Medulla oblongata (tissue), 1 donor: ENCODE results near the gene CBFA2T3.

Experiments
- DNase-seq: peaks from one replicate; pipeline ENCODE4 v3.0.0-alpha.2; 2015; ENCODE audit errors: extremely low spot score

CBFA2T3 gene

DNA sequence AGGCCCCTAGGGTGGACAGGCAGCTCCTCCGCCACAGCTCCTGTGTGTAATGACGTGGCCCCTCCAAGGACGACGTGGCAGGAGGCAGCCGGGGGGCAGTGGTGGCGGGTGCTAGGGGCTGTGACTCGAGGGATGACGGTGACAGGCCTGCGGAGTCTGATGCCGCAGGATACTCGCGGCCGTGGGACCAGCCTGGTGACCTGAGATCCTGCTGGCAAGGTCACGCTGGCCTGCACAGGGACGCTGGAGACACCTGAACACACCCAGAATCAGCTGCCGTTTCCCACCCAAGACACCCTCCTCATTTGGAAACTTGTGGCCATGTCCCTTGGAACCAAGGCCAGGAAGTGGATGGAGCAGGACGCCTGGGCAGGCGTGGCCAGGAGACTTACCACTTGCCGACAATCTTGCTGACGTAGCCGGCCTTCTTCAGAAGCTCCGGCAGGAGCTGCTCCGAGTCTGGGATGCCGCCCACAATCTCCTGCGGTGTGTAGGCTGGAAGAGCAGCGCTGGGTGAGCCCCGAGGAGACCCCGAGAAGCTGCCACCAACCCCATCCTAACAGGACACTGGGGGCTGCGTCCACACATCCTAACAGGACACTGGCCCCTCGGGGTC, 136.3 kb downstream of the CBFA2T3 start:
- DNase-seq: no peak

- DNase-seq: no peak
Observed at GRCh38 chr16:88839745-88840599, 137.0 kb downstream of the CBFA2T3 start.

DNA sequence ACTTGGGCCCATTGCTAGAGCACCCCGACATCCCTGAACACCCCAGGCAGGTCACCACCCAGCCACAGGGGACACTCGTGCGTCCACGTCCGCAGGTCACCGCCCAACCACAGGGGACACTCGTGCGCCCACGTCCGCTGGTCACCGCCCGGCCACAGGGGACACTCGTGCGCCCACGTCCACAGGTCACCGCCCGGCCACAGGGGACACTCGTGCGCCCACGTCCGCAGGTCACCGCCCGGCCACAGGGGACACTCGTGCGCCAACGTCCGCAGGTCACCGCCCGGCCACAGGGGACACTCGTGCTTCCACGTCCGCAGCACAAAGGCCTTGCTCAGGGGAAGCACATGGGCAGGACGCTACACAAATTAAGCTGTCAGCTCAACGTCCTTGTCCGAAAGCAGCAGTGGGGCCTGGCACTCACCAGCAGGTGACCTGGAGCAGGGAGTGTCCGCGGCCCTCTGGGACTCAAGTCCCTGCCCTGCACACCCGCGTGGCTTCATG, 137.9 kb downstream of the CBFA2T3 start:
- DNase-seq: no peak

- no peak for DNase-seq
Observed at GRCh38 chr16:88838566-88838965, 138.4 kb downstream of the CBFA2T3 start.

GRCh38 chr16:88837806-88838205, 139.2 kb downstream of the CBFA2T3 start:
- DNase-seq: no peak

DNA sequence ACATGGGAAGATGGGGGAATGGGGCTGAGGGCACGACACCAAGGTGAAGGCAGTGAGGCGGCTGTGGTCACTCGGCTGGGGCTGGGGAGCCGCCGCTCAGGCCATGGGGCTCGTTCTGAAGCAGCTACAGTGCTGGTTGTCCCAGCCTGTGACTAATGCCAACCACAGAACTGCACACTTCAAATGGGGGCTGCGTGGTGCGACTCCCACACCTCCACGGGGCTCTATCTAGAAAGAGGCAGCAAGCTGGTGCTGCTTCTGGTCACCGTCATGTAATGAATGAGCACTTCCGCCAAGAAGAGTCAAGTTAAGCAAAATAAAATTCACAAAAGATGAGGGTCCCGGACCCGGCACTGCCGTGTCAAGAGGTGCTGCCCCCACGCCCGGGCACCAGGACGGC, 140.2 kb downstream of the CBFA2T3 start:
- no peak for DNase-seq

- DNase-seq: no peak
Observed at GRCh38 chr16:88835818-88836217, 141.2 kb downstream of the CBFA2T3 start.

DNA sequence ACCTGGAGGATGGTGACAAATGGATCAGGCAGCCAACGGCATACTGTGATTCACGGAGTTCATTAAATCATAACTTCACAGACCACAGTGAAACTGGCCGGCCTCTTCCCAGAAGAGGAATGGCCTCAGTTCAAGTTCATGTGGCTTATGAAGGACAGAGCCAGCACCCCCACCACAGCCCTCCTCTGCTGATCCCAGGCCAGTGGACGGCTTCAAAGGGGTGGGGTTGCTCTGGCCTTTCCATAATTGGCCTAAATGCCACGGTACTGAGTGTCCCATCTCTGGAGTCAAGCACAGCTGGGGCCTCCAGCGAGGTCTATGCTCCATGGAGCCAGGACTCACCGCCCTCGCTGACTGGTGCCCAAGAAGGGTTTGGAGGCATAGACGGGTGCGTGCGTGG, 141.6 kb downstream of the CBFA2T3 start:
- no peak for DNase-seq

- no peak for DNase-seq
Observed at GRCh38 chr16:88834670-88835069, 142.3 kb downstream of the CBFA2T3 start.

- no peak for DNase-seq
Observed at GRCh38 chr16:88833086-88833485, 143.9 kb downstream of the CBFA2T3 start.

DNA sequence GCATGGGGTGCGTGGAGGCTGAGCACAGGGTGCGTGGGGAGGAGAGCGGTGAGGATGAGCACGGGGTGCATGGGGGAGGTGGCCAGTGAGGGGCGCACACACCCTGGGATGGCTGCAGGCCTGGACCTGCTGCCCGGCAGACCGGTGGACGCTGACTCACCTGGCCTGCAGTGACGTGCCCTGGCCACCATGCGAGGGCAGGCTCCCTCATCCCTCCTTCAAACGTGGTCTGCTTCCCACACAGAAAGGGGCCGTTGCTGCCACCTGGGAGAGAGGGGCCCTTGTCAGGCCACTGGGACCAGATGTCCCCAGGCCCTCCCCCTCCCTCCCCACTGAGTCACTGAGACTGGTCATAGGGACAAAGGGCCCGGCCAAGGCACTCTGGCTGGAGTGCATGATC, 145.2 kb downstream of the CBFA2T3 start:
- no peak for DNase-seq

DNA sequence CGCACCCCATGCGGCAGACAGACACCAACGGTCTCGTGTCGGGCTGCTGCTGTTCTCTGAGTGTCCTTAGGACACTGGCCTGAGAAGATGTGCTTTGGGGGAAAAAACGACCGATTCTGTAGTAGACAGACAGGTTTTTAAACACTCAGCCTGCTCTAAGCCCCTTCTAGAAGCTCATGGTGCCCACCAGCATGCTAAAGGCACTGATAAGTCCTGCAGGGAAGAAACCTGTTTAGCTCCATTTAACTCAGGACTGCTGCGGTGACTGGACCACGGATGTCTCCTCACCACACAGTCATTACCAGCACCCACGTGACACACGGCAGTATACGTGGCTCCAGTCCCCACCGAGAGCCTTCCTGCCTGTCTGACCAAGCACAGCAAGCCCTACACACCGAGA, 146.2 kb downstream of the CBFA2T3 start:
- DNase-seq: no peak

DNA sequence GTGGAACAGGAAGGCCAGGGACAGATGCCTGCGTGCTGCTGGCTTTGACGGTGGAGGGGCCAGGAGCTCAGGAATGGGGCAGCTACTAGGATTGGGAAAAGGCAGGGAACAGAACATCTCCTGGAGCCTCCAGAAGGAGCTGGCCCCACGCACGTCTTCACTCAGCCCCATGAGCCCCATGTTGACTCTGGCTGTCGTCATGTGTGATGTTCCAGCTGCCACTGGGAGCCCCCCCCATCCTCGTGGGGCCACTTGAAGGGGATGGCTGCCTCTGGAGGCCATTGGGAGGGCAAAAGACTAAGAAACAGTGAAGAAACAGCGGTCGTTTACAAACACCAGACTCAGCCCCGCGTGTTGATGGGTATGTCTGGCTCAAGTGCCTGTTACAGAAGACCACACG, 146.7 kb downstream of the CBFA2T3 start:
- no peak for DNase-seq

DNA sequence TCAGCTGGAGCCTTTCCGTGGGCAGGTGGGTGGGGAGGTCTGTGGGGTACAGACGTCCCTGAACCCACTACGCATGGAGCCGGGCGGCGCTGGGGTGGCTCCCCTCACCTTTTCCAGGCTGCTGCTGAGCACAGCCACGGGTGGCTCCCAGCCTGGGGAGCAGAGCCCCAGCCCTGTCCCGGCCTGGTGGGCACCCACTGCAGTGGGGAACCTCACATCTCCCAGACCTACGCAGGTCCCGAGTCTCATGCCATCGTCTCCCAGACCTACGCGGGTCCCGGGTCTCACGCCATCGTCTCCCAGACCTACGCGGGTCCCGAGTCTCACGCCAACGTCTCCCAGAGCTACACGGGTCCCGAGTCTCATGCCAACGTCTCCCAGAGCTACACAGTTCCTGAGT, 148.3 kb downstream of the CBFA2T3 start:
- DNase-seq: no peak

- no peak for DNase-seq
Observed at GRCh38 chr16:88827727-88828126, 149.3 kb downstream of the CBFA2T3 start.

GRCh38 chr16:88826070-88826840, 150.8 kb downstream of the CBFA2T3 start:
- DNase-seq: no peak

DNA sequence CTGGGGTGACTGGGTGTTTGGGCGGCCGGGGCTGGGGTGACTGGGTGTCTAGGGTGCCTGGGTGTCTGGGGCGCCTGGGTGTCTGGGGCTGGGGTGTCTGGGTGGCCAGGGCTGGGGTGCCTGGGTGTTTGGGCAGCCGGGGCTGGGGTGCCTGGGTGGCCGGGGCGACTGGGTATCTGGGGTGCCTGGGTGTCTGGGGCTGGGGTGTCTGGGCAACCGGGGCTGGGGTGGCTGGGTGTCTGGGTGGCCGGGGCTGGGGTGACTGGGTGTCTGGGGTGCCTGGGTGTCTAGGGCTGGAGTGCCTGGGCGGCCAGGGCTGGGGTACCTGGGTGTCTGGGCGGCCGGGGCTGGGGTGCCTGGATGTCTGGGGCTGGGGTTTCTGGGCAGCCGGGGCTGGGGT, 151.9 kb downstream of the CBFA2T3 start:
- DNase-seq: no peak
